Hippocampal formation (tissue), 2 donors: ENCODE results near the gene TEX11.
"Not testable (repeated sequence)": the region's sequence is repeated elsewhere in the genome, so short reads cannot be mapped to it uniquely, and the experiment has no call there.

Source experiments
- DNase-seq, 2 donors: peaks; one replicate each; lab custom pipeline; 2025; lab: John Stamatoyannopoulos, UW

Gene TEX11

DNA sequence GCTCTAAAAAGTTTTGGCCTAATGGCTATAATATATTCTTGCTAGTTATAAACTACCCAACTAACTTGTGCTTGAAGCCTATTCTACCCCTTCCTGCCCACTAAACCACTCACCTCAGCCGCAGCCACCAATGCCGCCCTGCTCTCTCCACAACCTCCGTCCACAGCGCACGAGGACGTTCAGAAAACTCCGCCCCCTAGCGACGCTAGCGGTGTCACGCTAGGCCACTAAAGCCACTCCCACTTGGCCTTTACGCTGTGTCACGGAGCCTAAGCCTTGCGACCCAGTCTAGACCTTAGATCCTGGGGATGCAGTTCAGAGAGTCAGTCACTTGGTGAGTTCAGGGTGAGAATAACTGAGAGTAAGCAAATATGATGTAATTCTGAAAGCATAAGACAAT is at the start of gene TEX11:
TSS of gene TEX11 (minus strand) at position 171 of the 400 bp plus-strand sequence. CDS start 922 bp downstream, outside the sequence.
- no peak for DNase-seq

- no peak for DNase-seq
Measured at GRCh38 chrX:70954871-70955270, 46.4 kb upstream of the TEX11 start.

GRCh38 chrX:70924294-70924911 is 15.9 kb upstream of the TEX11 start:
- DNase-seq: no peak

DNA sequence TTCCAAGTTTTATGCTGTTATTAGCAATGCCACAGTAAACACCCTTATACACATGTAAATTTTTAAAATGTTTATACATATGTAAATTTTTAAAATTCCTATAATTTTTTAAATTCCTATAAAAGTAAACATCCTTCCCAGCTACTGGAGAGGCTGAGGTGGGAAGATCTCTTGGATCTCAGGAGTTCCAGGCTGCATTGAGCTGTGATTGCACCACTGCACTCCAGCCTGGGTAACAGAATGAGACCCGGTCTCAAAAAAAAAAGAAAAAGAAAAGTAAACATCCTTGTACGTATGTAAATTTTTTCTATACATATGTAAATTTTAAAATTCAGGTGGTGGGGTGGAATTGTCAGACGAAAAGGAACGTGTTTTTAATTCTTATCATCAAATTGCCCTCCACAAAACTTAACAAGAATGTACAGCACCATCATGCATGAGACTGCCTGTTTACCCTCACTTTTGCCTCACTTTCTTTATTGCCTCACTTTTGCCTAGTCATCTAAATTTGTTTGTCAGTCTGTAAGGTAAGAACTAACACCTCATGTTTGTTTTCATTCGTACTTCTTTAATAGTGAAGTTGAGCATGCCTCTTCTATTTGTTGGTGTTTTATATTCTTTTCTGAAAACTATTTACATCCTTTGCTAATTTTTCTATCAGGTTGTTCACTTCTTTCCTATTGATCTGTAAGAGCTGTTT is 14.4 kb upstream of the TEX11 start:
- DNase-seq: no peak

- DNase-seq: no peak
Measured at GRCh38 chrX:70921709-70922352, 13.3 kb upstream of the TEX11 start.

DNA sequence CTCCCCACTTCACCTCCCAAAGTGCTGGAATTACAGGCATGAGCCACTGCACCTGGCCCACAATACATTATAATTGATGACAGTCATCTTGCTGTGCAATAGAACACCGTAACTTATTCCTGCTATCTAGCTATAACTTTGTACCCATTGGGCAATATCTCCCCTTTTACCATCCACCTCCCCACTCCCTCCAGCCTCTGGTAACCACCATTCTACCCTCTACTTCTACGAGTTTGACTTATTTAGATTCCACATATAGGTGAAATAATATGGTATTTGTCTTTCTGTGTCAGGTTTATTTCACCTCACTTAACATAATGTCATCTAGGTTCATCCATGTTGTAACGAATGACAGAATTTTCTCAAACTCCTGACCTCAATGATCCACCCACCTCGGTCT is 8.2 kb upstream of the TEX11 start:
- DNase-seq: no peak

GRCh38 chrX:70907900-70908299 is 611 bp downstream of the TEX11 start:
- no peak for DNase-seq

- no peak for DNase-seq
Measured at GRCh38 chrX:70901465-70901864, 7.0 kb downstream of the TEX11 start.

GRCh38 chrX:70890441-70890840 is 18.1 kb downstream of the TEX11 start:
- not testable (repeated sequence) for DNase-seq

GRCh38 chrX:70878902-70879301 is 29.6 kb downstream of the TEX11 start:
- no peak for DNase-seq

DNA sequence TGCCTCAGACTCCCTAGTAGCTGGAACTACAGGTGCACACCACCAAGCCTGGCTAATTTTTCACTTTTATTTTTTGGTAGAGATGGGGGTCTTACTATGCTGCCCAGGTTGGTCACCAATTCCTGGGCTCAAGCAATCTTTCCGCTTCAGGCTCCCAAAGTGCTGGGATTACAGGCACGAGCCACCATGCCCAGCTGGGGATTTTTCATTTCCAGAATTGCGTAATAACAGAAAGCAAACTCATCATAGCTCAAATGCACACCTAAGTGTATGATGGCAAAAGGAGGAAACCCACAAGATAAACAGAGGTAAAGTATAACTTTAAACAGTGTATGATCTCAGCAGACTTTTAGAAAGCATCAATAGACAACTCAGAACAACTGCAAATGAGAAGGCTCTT is 56.2 kb downstream of the TEX11 start:
- no peak for DNase-seq

- not testable (repeated sequence) for DNase-seq
Measured at GRCh38 chrX:70844081-70844480, 64.4 kb downstream of the TEX11 start.

- not testable (repeated sequence) for DNase-seq
Measured at GRCh38 chrX:70843620-70844019, 64.9 kb downstream of the TEX11 start.

DNA sequence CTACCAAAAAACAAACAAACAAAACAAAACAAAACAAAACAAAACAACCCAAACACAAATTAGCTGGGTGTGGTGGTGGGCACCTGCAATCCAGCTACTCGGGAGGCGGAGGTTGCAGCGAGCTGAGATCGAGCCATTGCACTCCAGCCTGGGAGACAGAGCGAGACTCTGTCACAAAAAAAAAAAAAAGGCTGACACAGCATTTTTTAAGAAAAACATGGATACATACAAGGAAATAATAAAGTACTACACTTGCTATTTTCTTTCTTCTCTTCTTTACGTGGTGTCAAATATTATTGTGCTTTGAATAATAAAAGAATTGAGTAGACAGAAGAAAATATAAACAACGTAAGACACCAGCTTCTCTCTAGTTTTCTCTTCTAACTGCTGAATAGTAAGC is 73.9 kb downstream of the TEX11 start:
- DNase-seq: no peak

DNA sequence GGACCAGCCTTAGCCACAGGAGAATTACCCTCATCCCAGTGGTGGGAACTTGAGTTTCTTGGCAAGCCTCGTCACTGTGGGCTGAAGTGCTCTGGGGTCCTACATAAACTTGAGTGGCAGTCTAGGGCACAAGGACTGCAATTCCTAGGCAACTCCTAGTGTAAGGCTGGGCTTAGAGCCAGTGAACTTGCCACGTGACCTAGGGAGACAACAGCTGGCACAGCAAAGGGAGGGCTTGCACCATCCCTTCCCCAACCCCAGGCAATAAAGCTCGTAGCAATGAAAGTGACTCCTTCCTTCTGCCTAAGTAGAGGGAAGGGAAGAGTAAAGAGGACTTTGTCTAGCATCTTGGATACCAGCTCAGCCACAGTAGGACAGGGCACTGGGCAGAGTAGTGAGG is 81.8 kb downstream of the TEX11 start:
- DNase-seq: no peak

GRCh38 chrX:70825366-70825765 is 83.1 kb downstream of the TEX11 start:
- no peak for DNase-seq

DNA sequence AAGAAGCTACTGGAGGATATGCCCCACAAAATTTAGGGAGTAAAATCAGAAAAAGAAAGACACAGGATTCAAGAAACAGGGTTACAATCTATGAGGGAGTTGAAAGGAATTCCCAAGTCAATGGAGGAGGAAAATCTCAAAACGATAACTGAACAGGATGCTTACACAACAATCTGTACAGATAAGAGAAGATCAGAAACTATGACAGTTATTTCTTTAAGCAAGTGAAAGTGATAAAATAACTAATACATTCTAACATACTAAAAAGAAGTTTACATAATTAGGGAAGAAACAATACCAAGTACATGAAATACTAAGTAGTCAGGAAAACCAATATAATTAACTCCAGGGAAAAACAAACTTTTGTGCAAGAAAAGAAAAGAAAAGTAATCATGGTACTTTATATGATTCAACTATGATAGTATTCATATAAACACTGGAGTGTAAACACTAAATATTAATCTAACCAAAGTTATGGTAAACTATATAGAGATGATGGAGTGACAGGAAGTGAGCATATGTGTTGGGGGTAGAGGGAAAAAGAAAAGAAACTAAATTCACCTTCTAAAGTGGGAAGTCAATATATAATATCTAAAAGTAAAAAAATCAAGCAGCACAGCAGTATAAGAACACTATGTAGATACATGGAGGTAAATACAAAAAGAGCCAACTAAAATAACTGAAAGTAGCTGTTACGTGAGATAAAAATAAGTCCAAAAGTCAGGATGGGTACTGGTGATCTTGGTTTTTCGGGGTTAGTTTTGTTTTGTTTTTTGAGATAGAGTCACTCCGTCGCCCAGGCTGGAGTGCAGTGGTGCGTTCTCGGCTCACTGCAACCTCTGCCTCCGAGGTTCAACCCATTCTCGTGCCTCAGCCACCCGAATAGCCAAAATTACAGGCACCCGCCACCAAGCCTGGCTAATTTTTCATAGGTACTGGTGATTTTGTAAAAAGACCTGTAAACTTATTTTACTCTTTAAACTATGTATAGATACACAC is 99.3 kb downstream of the TEX11 start:
- DNase-seq: no peak

- no peak for DNase-seq
Measured at GRCh38 chrX:70806081-70806480, 102.4 kb downstream of the TEX11 start.

DNA sequence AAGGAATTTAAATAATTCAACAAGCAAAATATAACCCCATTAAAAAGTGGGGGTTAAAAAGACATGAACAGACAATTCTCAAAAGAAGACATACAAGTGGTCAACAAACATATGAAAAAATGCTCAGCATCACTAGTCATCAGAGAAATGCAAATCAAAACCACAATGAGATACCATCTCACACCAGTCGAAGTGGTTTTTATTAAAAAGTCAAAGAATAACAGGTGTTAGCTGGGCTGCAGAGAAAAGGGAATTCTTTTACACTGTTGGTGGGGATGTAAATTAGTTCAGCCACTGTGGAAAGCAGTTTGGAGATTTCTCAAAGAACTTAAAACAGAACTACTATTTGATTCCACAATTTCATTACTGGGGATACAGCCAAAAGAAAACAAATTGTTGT is 111.8 kb downstream of the TEX11 start:
- not testable (repeated sequence) for DNase-seq

DNA sequence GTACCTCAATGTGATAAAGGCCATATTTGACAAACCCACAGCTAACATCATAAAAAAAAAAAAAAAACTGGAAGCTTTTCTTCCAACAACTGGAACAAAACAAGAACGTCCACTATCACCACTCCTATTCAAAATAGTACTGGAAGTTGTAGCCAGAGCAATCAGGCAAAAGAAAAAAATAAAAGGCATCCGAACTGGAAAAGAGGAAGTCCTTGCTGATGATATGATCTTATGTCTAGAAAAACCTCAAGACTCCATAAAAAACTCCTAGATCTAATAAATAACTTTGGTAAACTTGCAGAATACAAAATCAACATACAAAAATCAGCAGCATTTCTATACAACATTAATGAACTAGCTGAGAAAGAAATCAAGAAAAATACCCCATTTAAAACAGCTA is 134.3 kb downstream of the TEX11 start:
- DNase-seq: no peak

DNA sequence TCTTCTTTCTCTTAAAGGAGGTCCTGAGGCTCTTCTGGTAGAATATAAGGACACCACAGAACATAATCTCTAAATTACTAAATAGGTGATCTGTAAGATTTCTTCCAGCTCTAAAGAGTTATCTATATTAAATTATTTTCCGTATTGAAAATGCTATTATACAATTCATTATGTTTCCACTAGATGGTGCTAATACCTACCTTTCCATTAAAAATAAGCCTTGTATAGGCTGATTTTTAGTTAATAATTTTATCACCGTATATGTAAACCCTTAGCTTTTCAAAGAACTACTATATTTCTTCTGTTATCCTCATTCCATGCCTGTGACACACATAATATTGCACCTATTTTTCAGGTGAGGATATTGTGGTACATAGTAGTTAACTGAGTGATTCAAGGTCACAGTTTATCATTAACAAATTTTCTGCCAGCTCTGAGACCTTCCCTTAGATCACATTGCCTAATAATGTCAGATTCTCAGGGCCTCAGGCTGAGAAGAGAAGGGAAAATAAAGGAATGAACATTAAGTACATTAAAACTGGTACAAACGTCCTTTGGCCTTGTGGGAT is 138.8 kb downstream of the TEX11 start:
- DNase-seq: no peak

DNA sequence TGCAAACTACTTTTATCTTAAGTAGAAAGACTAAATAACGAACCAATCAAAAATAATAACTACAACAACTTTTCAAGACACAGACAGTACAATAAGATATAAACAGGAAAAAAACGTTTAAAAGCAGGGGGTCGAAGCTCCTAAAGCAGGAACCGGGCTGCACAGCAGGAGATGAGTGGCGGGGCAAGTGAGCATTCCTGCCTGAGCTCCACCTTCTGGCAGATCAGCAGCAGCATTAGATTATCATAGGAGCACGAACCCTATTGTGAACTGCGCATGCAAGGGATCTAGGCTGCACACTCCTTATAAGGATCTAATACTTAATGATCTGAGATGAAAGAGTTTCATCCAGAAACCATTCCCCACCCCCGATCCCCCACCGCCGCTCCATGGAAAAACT is 146.2 kb downstream of the TEX11 start:
- no peak for DNase-seq
